Cardiac muscle cell (in vitro differentiated cells and primary cell): ENCODE data around the gene MMP7. TPM values are rescaled to one million over a fixed set of nuclear protein-coding genes. Genes with fewer than 3 reads are reported as not detected.

Source experiments
- DNase-seq, 2 donors: peaks; one replicate each; pipeline versions ENCODE4 v3.0.0 to v3.0.0-alpha.2; 2010 to 2017; ENCODE audit warnings: low read depth in 1 of 2, low spot score in 1 of 2
- H3K27ac ChIP-seq: fragments of 200-600 bp; sonication (generic); 2 replicates; pipeline ENCODE4 v1.5.1; 2016
- H3K27me3 ChIP-seq: fragments of 200-600 bp; sonication (generic); 2 replicates; pipeline ENCODE4 v1.6.0; 2016; ENCODE audit warnings: control low read depth
- H3K36me3 ChIP-seq: fragments of 200-600 bp; sonication (generic); 2 replicates; pipeline ENCODE4 v1.5.1; 2016; ENCODE audit warnings: control low read depth
- H3K4me1 ChIP-seq: fragments of 200-600 bp; sonication (generic); 2 replicates; pipeline ENCODE4 v1.8.1; 2017; ENCODE audit warnings: low read depth, mild to moderate bottlenecking, mixed run types
- H3K4me3 ChIP-seq: fragments of 200-600 bp; sonication (generic); 2 replicates; pipeline ENCODE4 v1.5.1; 2016; ENCODE audit warnings: mild to moderate bottlenecking
- H3K9me3 ChIP-seq: fragments of 200-600 bp; sonication (generic); 2 replicates; pipeline ENCODE4 v1.5.1; 2017; ENCODE audit warnings: low read depth, mild to moderate bottlenecking, control low read depth
- polyA plus RNA-seq: library from polyadenylated mRNA; unstranded; fragments of >200 nt; fragmentation: Nextera tagmentation; extraction: Ambion mirVana; gene quantifications from 2 replicates; pipeline ENCODE4 v1.2.1, GENCODE V29; 2016
- total RNA-seq: library from RNA; depleted of rRNA; stranded (reverse); fragments of >200 nt; gene quantifications from 2 replicates; pipeline ENCODE4 v1.2.3, GENCODE V29; 2016
- TF ChIP-seq, protein P1 (sequence below): IDR thresholded peaks from 2 replicates; pipeline ENCODE4 v1.5.1; 2012; ENCODE audit warnings: low read depth, mild to moderate bottlenecking, low read length

The MMP7 gene, protein sequence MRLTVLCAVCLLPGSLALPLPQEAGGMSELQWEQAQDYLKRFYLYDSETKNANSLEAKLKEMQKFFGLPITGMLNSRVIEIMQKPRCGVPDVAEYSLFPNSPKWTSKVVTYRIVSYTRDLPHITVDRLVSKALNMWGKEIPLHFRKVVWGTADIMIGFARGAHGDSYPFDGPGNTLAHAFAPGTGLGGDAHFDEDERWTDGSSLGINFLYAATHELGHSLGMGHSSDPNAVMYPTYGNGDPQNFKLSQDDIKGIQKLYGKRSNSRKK
- total RNA-seq: not detected in 2 replicates
- polyA plus RNA-seq: not detected in 2 replicates

DNA sequence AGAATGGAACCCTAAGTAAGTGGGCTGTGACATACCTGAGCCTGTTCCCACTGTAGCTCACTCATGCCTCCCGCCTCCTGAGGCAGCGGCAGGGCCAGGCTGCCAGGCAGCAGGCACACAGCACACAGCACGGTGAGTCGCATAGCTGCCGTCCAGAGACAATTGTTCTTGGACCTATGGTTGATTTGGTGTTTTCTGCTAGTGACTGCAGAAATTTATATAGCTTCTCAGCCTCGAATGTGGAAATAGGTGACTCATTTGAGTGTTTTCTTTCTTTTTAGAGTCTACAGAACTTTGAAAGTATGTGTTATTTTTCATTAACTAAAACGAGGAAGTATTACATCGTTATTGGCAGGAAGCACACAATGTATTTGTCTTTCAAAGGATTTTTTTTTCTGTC lies at the start of gene MMP7:
Gene MMP7, minus strand, starts transcription at position 190 of the 400 bp plus-strand sequence. Its CDS starts 47 bp downstream, at position 143.
- no peaks in the 10 kb centered on the region for H3K27me3 ChIP-seq
- DNase-seq: peak in 1 of 2 donors; percentile 38
- H3K27ac ChIP-seq: no peak within 1 kb of the TSS
- TF ChIP-seq, protein P1, sequence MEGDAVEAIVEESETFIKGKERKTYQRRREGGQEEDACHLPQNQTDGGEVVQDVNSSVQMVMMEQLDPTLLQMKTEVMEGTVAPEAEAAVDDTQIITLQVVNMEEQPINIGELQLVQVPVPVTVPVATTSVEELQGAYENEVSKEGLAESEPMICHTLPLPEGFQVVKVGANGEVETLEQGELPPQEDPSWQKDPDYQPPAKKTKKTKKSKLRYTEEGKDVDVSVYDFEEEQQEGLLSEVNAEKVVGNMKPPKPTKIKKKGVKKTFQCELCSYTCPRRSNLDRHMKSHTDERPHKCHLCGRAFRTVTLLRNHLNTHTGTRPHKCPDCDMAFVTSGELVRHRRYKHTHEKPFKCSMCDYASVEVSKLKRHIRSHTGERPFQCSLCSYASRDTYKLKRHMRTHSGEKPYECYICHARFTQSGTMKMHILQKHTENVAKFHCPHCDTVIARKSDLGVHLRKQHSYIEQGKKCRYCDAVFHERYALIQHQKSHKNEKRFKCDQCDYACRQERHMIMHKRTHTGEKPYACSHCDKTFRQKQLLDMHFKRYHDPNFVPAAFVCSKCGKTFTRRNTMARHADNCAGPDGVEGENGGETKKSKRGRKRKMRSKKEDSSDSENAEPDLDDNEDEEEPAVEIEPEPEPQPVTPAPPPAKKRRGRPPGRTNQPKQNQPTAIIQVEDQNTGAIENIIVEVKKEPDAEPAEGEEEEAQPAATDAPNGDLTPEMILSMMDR: no peak
- no peaks in the 10 kb centered on the region for H3K36me3 ChIP-seq
- peaks cover 4% of the 10 kb centered on the region for H3K4me1 ChIP-seq
- no peaks in the 10 kb centered on the region for H3K9me3 ChIP-seq
- no peak within 1 kb of the TSS for H3K4me3 ChIP-seq

DNA sequence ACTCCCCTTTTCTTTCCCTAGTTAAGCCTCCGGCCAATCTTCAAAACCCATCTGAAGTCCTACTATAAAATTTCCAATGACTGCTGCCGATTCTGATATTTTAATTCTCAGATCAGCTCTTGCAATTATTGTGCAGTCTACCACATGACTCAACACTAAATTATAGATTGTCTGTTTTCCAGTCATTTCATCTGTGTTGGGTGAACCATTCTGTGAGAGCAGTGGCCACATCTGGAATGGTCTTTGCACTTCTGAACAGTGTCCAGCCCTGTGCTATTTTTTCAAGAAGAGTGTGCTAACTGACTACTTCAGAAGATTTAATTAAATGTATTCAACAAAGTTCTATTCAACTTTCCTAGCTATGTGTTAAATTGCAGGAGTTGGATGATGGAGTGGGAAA lies 47.2 kb upstream of the MMP7 start:
- TF ChIP-seq, protein P1: no peak
- DNase-seq: no peak

DNA sequence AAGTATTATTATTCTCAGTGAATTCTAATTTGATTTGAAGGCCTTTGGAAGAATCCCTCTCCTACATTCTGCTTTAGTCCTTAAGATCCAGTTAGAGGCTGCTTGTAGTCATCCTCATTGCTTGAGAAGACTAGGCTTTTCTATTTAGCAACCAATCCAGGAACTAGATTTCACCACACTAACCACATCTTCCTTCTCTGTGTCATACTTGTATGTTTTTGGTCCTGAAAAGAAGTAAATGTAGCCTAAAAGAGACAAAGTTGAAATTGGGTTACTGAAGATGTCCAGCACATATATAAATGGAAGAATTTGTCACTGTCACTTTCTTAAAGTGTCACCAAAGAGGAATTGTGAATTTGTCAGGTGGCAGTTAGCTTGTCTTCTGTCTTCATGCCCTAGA lies 46.6 kb upstream of the MMP7 start:
- no peaks in the 10 kb centered on the region for H3K4me1 ChIP-seq
- no peak overlapping the region for H3K4me3 ChIP-seq
- H3K27me3 ChIP-seq: no peaks in the 10 kb centered on the region
- TF ChIP-seq, protein P1: no peak
- DNase-seq: peak in 1 of 2 donors; percentile 38
- no peak overlapping the region for H3K27ac ChIP-seq
- no peaks in the 10 kb centered on the region for H3K36me3 ChIP-seq
- no peaks in the 10 kb centered on the region for H3K9me3 ChIP-seq

More for the DNA sequence above, 47.2 kb upstream of the MMP7 start:
- H3K27ac ChIP-seq: no peak overlapping the region
- no peak overlapping the region for H3K4me3 ChIP-seq
- no peaks in the 10 kb centered on the region for H3K9me3 ChIP-seq
- no peaks in the 10 kb centered on the region for H3K36me3 ChIP-seq
- H3K4me1 ChIP-seq: no peaks in the 10 kb centered on the region
- no peaks in the 10 kb centered on the region for H3K27me3 ChIP-seq

DNA sequence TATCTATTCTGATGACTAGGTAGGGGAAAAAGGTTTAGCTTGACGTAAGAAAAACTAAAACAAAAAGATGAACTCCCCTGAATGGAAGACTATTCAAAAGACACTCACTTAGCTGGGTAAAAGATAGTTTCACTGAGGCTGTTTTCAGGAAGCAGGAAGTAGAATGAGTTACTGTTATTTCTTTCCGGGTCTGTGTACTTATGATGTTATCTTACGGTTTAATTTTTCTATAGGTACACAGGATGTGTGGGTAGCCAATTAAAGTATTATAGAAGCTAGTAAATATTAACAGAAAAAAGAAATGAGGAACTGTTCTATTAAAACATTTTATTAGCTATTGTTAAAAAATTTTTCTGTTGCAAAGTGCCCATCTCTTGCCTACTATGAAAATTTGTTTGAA lies 45.8 kb upstream of the MMP7 start:
- H3K27ac ChIP-seq: no peak overlapping the region
- DNase-seq: no peak

DNA sequence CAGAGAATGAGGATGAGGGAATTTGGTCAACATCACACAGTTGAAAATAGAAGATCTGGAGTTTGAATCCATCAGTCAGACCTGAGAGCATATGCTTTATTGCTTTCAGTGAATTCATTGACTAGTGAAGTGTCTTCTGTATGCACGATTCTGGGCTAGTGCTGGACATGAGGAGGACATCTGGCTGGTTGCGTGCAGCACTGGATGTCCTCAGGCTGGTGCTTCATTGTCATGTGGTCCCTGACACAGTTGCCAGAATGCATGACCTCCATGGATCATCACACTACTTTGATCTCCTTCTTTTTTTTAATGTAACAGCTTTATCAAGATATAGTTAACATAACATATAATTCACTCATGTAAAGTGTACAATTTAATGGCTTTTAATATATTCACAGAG lies 44.5 kb upstream of the MMP7 start:
- DNase-seq: no peak
- no peaks in the 10 kb centered on the region for H3K27me3 ChIP-seq
- TF ChIP-seq, protein P1: no peak
- H3K4me1 ChIP-seq: no peaks in the 10 kb centered on the region
- no peak overlapping the region for H3K27ac ChIP-seq
- no peaks in the 10 kb centered on the region for H3K36me3 ChIP-seq
- H3K4me3 ChIP-seq: no peak overlapping the region
- no peaks in the 10 kb centered on the region for H3K9me3 ChIP-seq

More for the DNA sequence above, 45.8 kb upstream of the MMP7 start:
- Histone ChIP-seq H3K4me3 (no peak overlapping the region), H3K9me3 (no peaks in the 10 kb centered on the region), H3K4me1 (no peaks in the 10 kb centered on the region), H3K36me3 (no peaks in the 10 kb centered on the region), H3K27me3 (no peaks in the 10 kb centered on the region)
- TF ChIP-seq, protein P1: no peak
